ENCODE results near the gene PHAF1. TPM values are rescaled to one million over a fixed set of nuclear protein-coding genes. Genes with fewer than 3 reads are reported as not detected.

The PHAF1 gene
- total and polyA plus RNA-seq, 2 of the 13 experiments (the other 11 are each of a cell fraction or from before 2014, with no cell fraction given) = 48.3 to 174 TPM

GRCh38 chr16:67173808-67174705 is 64.3 kb downstream of the PHAF1 start (continued):
- TF ChIP-seq CCDC6 (CRISPR knock-in tag; IDR thresholded peaks at IDR 0.05) (peak; percentile 45; the same call in 1 of the 2 replicates), PAX8 (CRISPR knock-in tag; IDR thresholded peaks at IDR 0.05; ENCODE audit: borderline replicate concordance) (no peak), HNF4G (IDR thresholded peaks at IDR 0.05; ENCODE audit: borderline replicate concordance, low read depth, low read length) (0 out of 2 replicates have a peak, but pooled peaks have one; percentile 30), HNF4G (CRISPR knock-in tag; IDR thresholded peaks at IDR 0.05; ENCODE audit: borderline replicate concordance, low read depth) (peak; percentile 92), KAT8 (CRISPR knock-in tag; IDR thresholded peaks at IDR 0.05) (peak; percentile 82), MED8 (CRISPR knock-in tag; IDR thresholded peaks at IDR 0.05; ENCODE audit: insufficient replicate concordance) (peak; percentile 48), ZBTB37 (CRISPR knock-in tag; IDR thresholded peaks at IDR 0.05) (no peak), ZNF780A (CRISPR knock-in tag; IDR thresholded peaks at IDR 0.05) (peak; percentile 81; the same call in 1 of the 2 replicates), HMG20A (CRISPR knock-in tag; IDR thresholded peaks at IDR 0.05; ENCODE audit: borderline replicate concordance) (0 out of 2 replicates have a peak, but pooled peaks have one; percentile 63), ZNF564 (CRISPR knock-in tag; IDR thresholded peaks at IDR 0.05) (peak; percentile 65; the same call in 1 of the 2 replicates), THRA (CRISPR knock-in tag; IDR thresholded peaks at IDR 0.05; ENCODE audit: borderline replicate concordance) (peak; percentile 81), NONO (IDR thresholded peaks at IDR 0.05) (no peak), NONO (CRISPR knock-in tag; conservative IDR thresholded peaks at IDR 0.05) (peak; percentile 96), KDM5B (CRISPR knock-in tag; IDR thresholded peaks at IDR 0.05; ENCODE audit: borderline replicate concordance) (peak; percentile 92; the same call in 1 of the 2 replicates), ZNF501 (CRISPR knock-in tag; IDR thresholded peaks at IDR 0.05) (peak; percentile 91), STAG1 (CRISPR knock-in tag; IDR thresholded peaks at IDR 0.05) (peak; percentile 58), ZNF558 (CRISPR knock-in tag; IDR thresholded peaks at IDR 0.05; ENCODE audit: borderline replicate concordance) (peak; percentile 42; the same call in 1 of the 2 replicates), ZNF687 (CRISPR knock-in tag; IDR thresholded peaks at IDR 0.05) (peak; percentile 100), ZNF34 (CRISPR knock-in tag; IDR thresholded peaks at IDR 0.05; ENCODE audit: borderline replicate concordance) (peak; percentile 81)

Measured in HepG2 (cell line).